ENCODE measurements around the gene EPB41L3.

EPB41L3 gene

DNA sequence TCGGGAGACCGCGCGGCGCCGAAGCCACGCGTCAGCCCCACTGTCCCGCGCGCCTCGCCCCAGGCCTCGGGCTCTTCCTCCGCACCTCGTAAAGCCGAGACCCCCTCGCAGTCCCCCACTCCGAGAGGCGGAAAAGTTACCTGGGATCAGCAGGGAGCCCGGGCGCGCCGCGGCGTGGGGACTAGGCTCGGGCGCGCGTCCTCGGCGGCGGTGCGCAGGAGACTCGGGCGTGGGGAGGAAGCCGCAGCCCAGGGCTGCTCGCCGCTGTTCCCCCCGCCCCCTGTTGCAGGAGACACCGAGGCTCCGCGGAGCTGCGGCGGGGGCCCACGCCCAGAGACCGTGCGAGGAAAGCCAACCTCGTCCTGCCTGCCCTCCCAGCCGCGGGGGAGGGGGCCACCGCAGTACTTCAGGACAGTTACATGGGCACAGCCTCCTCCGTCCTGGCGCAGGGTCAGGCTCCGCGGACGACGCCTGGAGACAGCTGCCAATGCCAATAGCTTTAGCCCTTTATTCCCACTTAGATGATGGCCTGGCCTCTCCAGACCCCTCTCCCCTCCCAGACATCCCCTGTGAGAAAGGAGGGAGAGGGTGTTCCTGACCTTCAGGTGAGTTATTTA lies at the start of gene EPB41L3:
TSS of gene EPB41L3 (minus strand) at position 225 of the 617 bp plus-strand sequence. CDS start 54,814 bp downstream, outside the sequence.
- DNase-seq, result peak; percentile 43

- DNase-seq, result no peak
Observed at GRCh38 chr18:5588529-5588928, 44.7 kb upstream of the EPB41L3 start.

DNA sequence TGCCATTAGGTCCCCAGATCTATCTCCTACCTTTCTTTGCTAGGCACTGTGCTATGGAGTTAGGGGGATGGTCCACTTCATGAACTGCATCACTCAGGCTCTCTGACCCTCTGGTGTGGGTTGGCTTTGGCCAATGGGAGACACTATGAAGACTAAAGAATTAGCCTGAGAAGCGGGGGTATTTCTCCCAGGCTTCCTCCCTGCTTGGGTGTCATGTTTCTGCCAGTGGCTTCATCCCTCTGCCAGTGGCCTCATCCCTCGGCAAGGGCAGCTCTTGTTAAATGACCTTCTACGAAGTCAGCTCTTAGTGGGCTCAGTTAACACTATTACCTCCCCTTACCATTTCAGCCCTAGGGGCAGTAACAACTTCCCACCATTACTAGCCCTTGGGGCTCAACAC lies 41.9 kb upstream of the EPB41L3 start:
- DNase-seq, result no peak

- DNase-seq, result no peak
Observed at GRCh38 chr18:5584746-5585417, 41.1 kb upstream of the EPB41L3 start.

DNA sequence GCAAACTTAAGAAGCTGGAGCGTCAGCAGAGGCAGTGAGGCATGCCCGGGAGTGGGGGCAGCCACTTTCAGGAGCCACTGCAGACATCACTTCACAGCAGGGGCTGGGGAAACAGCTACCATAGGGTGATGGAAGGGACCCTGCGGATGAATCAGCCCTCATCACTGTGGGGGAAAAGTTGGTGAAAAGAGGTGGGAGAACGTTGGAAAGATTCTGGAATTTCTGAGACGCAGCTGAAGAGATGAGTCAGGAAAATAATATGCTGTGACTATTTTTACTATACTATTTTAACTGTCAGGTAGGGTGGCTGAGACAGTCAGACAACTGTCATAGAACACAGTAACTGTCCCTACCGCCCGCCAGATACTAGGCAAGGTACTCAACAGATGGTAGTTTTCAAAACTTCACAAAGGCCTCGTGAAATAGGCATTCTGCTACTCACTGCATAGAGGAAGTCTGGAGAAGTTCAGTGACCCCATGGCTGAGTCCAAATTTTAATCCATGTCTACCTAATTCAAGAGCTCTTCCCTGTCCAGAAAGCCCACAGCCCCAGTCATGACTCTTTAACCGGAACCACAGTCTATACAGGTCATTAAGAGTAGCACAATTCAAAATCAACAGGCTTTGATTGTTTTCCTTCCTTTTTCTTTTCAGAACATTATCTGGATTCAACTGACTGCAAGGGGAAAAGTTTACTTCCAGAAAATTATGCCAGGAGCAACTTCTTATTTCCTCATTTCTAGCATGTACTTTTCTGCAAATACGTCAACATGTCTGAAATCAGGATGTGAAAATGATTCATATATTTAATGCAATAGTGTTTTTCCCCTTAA lies 39.3 kb upstream of the EPB41L3 start:
- no peak for DNase-seq

GRCh38 chr18:5582076-5582475 lies 38.3 kb upstream of the EPB41L3 start:
- peak; percentile 45 for DNase-seq

GRCh38 chr18:5574843-5575242 lies 31.0 kb upstream of the EPB41L3 start:
- no peak for DNase-seq

DNA sequence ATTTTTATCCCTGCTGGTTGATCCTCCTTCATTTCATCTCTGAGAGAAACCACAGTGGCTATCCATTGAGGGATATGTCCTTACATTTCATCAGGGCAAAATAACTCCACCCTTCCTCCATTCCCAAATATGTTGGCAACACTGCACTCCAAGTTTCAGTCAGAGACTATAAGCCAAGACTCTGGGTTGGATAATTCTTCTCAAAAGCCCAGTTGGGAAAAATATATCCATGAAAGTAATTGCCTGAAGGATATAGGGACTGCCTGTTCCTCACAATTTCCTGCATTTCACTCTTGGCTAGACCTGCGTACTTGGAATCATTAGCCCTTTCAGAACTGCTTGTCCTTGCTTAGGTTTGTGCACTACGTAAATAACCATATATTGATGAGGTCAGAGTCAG lies 27.9 kb upstream of the EPB41L3 start:
- DNase-seq, result no peak

GRCh38 chr18:5570613-5571012 lies 26.8 kb upstream of the EPB41L3 start:
- peak; percentile 13 for DNase-seq

DNA sequence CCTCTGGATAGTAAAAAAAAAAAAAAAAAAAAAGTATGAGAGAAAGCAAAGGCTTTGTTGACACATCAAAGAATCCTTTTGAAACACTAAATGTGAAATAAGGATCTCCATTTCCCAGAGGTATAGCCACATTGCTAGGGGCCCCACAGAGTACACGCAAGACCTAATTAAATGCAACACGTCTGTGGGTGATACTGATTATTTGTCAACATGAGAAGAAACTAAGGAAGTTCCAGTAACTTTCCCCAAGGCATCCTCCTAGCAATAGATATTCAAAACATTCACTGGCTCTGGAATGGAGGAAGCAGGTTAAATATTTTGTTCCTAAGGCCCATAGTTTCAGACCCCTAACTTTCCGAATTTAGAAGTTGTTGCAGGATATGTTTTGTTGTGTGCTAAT lies 24.6 kb upstream of the EPB41L3 start:
- DNase-seq, result no peak

- DNase-seq, result peak; percentile 10
Observed at GRCh38 chr18:5558851-5559250, 15.1 kb upstream of the EPB41L3 start.

GRCh38 chr18:5556310-5556974 lies 12.6 kb upstream of the EPB41L3 start:
- DNase-seq, result no peak

DNA sequence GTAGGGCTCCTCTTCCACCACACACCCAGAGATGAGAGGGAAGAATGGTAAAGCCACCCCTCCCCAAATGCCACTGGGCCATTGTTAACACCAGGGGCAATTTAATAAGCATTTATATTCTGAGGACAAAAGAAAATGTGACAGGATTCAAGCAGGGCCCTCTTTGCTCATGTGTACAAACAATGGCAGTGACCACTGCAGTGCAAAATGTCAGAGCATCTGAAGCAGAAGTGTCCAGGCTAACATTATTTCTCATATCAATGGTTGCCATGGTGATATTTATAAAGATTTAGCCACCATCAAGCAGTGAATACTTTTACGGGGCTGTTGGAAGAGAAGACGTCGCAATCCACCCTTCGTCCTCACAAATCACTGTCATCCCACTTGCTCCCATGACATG lies 10.8 kb upstream of the EPB41L3 start:
- no peak for DNase-seq

GRCh38 chr18:5546660-5547059 lies 2.9 kb upstream of the EPB41L3 start:
- peak; percentile 13 for DNase-seq

DNA sequence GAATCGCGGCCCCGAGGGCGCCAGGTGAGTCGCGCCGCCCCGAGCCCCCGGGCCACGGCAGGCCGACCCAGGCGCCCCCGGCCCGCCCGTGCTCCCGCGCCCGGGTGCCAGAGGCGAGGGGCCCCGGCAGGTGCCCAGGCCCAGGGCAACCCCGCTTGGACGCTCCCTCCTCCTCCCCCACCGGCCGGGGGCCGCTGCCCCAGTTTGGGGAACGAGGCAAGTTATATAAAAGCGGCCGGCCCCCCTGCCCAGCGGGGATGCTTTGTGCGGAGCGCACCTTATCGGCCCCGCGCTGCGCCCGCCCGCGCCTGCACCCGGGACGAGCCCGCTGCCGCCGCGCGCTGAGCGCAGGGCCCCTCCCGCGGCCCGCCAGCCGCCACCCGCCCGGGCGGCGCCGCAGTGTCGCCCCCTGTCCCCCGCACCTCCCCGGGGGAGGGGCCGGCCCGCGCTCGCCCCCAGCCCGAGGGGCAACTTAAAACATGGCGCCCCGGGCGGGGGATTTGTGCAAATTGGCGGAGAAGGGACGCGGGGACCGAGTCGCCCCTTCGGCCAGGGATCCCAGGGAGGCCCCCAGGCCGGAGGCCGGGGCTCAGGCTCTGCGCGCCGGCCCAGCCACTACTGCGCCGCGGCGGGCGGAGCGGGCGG lies 639 bp downstream of the EPB41L3 start:
- DNase-seq, result peak; percentile 18

DNA sequence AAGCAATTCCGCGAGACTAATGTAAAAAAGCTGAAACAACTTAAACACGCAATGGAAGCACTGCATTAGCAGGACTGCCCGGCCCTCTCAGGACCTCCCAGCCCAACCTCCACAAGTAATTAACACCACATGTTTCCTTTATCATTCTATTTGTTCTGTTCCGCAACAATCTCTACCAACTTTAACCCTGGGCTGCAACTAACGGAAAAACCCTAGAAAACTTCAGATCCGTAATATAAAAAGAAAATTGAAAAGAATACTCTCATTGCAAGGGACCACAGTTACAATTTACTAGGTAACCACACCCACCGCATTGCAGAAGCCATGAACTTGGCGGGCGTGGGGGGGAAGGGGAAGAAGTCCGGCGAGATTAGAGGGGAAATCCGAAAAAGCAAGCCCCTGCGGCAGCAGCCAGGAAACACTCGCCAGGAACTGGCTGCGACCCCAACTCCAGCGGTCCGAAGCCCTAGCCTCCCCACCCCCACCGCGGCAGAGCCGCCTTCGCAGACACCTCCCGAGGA lies 1.2 kb downstream of the EPB41L3 start:
- DNase-seq, result peak; percentile 57

GRCh38 chr18:5541644-5542043 lies 2.2 kb downstream of the EPB41L3 start:
- no peak for DNase-seq

GRCh38 chr18:5539391-5539790 lies 4.4 kb downstream of the EPB41L3 start:
- no peak for DNase-seq

DNA sequence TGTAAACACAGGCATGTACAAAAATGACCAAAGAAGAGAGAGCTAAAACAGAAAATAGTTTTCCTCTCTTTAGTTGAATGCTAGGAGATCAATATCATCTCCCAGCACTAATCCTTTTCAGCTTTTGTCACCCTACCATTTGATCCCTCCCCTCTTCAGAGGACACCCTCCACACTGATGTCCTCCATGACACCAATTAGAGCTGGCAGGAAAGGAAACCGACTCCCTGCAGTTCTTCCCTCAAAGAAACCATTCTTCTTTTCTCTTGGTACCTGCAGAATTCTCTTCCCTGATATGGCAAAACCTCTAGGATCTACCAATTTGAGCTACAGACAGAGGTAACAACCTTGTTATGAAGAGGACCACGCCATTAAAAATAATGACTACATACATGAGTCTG lies 5.3 kb downstream of the EPB41L3 start:
- DNase-seq, result no peak

- no peak for DNase-seq
Observed at GRCh38 chr18:5537860-5538259, 5.9 kb downstream of the EPB41L3 start.

DNA sequence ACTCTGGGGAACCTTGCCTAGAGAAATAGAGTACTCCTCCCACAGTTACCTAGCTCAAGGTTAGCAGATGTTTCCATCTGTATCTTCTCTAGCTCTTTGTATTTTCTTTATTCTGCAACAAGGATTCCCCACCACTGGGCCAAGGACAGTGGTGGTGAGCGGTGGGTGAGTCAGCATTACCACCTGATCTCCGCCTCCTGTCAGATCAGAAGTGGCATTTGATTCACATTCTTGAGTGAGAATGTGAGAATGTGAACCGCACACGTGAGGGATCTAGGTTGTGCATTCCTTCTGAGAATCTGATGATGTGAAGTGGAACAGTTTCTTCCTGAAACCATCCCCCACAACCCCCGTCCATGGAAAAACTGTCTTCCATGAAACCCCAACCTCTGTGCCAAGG lies 9.0 kb downstream of the EPB41L3 start:
- DNase-seq, result no peak

DNA sequence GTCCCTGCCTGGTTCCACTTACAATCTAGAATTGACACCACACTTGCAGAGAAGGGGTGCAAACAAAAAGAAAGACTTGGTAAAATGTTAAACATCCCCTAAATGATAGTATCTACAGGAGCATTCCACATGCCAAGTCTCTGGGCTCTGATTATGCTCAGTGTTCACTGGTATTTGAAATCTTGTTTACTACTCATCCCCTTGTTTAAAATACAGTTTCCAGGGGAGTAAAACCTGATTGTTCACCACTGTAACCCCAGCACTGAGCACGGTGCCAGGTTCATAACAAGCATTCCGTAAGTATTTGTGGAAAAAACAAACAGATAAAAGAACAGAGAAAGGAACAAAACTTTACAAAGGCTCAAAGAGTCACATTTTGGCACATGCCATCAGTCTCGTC lies 11.7 kb downstream of the EPB41L3 start:
- no peak for DNase-seq

Data from DMS79 (cell line).